22Rv1 (cell line): ENCODE measurements around the gene SMC3.
"Not testable (repeated sequence)": the region's sequence is repeated elsewhere in the genome, so short reads cannot be mapped to it uniquely, and the experiment has no call there.

ENCODE experiments used
- H3K27ac ChIP-seq: fragments of 450-650 bp; 2 replicates; pipeline ENCODE4 v1.5.1; 2017
- ZFX ChIP-seq: fragments of 450-650 bp; IDR thresholded peaks from 2 replicates; pipeline ENCODE4 v1.6.1; 2017; ENCODE audit warnings: antibody characterized with exemption, borderline replicate concordance
- TF ChIP-seq, protein P1 (sequence below): fragments of 450-650 bp; IDR thresholded peaks from 2 replicates; pipeline ENCODE4 v1.5.1; 2017; ENCODE audit warnings: mild to moderate bottlenecking

The SMC3 gene

DNA sequence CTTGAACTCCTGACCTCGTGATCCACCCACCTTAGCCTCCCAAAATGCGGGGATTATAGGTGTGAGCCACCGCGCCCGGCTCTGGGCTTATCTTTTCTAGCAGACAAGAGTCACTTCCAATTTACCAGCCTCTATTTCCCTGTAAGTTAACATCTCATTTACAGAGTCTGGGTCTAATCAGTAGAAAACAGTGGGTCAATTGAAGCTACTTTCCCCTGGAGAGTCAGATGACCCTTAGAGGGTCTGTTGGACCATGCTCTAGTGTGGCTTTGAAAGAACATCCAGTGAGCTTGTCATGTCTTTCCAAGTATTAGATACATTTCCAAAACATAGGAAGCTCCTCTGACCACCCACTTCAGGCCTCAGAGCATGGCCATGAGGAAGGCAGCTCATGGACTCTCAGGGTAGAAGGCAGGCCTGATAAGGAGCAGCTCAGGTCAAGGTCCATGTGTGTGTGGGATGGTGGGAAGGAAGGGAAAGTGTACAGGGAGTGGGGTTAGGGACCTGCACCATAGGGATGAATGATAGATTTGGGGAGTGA, 49.1 kb downstream of the SMC3 start:
- TF ChIP-seq, protein P1, sequence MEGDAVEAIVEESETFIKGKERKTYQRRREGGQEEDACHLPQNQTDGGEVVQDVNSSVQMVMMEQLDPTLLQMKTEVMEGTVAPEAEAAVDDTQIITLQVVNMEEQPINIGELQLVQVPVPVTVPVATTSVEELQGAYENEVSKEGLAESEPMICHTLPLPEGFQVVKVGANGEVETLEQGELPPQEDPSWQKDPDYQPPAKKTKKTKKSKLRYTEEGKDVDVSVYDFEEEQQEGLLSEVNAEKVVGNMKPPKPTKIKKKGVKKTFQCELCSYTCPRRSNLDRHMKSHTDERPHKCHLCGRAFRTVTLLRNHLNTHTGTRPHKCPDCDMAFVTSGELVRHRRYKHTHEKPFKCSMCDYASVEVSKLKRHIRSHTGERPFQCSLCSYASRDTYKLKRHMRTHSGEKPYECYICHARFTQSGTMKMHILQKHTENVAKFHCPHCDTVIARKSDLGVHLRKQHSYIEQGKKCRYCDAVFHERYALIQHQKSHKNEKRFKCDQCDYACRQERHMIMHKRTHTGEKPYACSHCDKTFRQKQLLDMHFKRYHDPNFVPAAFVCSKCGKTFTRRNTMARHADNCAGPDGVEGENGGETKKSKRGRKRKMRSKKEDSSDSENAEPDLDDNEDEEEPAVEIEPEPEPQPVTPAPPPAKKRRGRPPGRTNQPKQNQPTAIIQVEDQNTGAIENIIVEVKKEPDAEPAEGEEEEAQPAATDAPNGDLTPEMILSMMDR, result no peak
- no peak for TF ChIP-seq ZFX
- no peak overlapping the region for H3K27ac ChIP-seq

DNA sequence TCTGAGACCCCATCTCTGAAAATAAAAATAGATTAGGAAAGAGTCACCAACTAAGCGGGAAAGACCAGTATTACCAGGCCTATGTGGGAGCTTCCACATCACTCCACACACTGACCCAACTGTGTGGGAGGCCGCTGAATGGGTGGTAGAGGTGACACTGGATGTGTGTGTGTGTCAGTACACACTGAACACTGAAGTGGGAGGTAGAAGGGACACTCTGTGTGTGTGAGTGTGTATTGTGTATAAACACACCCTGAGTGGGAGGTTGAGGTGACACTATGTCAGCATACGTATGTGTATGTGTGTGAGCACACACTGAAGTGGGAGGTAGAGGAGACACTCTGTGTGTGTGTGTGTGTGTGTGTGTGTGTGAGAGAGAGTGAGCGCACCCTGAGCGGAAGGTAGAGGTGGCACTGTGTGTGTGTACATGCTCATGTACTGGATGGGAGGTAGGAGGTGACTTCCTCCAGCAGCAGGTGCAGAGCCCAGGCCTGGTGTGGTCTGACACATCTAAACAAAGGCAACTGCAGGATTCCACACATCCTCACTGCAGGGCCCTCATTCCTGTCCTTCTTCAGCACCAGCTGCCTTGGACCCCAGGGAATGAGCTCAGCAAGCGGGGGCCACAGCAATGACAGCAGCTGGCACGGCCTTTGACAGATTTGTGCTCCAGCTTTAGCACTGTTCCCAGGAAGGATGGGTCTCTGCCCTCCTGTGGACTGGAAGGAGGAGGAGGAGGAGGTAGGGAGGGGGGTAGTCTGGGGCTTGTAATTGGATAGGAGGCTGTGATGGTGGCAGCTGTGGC, 50.1 kb downstream of the SMC3 start:
- no peak for TF ChIP-seq ZFX
- TF ChIP-seq, protein P1, result no peak
- no peak overlapping the region for H3K27ac ChIP-seq

DNA sequence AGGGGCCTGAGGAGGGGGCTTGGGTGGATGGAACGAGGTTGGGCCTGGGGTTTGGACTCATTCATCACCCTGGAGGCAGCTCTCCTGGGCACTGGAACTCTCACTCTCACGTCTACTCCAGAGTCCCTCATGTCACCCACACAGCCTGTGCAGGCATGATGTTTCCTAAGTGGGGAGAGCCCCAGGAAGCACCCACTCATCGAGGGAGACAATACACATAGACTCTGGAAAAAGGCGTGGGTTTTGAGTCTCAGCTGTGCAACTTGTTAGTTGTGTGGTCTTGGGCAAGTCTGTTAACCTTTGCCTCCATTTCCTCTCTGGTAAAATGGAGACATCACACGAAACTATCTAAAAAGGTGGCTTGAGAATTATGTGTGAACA, 50.7 kb downstream of the SMC3 start:
- H3K27ac ChIP-seq, result no peak overlapping the region

DNA sequence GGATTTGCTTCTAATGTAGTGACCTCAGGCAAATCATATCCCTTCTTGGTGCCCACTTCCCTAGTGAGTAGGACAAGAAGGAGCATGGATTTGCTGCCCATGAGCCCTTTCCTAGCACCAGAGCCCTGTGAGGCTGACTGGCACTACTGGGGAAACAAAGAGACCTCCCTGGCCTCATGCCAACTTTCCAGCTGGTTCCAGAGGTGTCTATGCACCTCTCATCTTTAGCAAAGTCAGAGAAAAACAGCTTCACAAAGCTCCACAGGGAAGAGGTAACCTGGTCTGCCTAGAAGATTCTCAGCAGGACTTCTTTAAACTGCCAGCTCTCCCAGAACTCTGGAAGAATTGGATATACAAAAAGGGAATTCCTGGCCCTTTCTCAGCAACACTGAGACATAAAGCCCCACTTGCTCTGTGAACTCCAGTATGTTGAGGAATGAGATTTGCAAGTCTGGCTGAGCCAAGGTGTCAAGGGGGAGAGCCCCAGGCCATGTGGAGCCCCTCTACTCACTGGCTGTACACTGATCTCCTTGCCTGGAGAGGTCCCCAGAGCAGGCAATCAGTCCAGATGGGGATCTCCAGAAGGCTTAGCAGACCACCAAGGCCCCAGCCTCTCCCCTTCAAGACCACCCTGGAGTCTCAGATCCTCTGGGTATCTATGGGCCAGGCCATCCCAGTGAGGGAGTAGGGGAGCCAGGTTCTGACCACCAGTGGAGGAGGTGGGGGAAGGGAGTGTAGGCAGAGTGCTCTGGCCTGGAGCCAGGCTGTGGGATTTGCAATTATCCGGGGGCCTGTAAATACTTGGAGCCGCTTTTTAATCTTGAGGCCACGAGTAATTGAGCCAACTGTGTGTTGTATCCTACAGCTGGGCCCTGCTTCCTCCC, 52.3 kb downstream of the SMC3 start:
- no peak overlapping the region for H3K27ac ChIP-seq
- TF ChIP-seq, protein P1, result no peak
- TF ChIP-seq ZFX, result no peak

More for the DNA sequence above, 50.7 kb downstream of the SMC3 start:
- TF ChIP-seq ZFX, result no peak
- TF ChIP-seq, protein P1, result no peak

DNA sequence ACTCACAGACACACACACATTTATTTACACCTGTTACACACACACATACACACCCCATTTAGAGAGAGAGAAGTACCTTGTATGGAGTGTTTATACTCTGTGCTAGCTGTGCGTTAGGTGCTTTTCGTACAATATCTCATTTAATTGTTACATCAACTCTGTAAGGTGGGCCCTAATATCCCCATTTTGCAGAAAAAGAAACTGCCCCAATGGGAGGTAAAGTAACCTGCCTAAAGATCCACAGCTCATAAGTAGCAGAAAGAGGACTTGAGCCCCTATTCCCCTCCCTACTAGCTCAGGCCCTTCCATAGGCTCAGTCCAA, 52.9 kb downstream of the SMC3 start:
- no peak for TF ChIP-seq ZFX
- TF ChIP-seq, protein P1, result no peak
- H3K27ac ChIP-seq, result no peak overlapping the region

DNA sequence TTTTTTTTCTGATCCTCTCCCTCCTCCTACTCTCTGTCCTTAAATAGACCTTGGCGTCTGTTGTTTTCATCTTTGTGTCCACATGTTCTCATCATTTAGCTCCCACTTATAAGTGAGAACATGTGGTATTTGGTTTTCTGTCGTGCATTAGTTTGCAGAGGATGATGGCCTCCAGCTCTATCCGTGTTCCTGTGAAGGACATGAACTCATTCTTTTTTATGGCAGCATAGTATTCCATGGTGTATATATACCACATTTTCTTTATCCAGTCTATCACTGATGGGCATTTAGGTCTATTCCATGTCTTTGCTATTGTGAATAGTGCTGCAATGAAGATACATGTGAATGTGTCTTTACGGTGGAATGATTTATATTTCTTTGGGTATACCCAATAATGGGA, 55.8 kb downstream of the SMC3 start:
- not testable (repeated sequence) for H3K27ac ChIP-seq

DNA sequence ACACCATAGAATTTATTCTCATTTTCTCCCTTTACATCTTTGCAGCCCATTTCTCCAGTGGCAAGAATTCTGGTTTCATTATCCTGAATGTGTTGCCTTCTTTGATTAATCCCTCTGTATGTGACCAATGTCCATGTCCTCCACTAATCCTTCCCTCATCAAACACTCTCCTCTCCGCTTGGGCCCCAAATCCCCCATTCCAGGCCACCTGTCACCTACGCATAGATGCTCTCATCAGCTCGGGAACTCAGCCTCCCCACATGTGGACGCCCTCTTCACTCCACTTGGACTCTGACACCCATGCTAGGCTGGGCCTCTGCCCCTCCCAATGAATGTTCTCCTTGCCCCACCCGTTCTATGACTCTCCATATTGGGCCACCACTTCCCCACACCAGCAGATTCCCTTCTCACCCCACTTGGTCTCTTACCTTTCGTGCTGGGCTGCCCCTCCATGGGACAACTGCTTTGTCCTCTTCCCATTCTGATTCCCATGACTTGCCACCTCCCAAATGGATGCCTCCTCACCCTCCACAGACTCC, 57.9 kb downstream of the SMC3 start:
- H3K27ac ChIP-seq, result no peak overlapping the region

More for the DNA sequence above, 57.9 kb downstream of the SMC3 start:
- TF ChIP-seq, protein P1, result no peak
- no peak for TF ChIP-seq ZFX
